HL-60/S4 (cell line): ENCODE measurements around the gene NEMF.
"Not testable (repeated sequence)": the region's sequence is repeated elsewhere in the genome, so short reads cannot be mapped to it uniquely, and the experiment has no call there.

Experiments
- in situ Hi-C: fragments of 300-500 bp; cut with MboI; formaldehyde crosslinking; loops from 2 replicates; pipeline ENCODE4 v1.14.3; 2022; ENCODE audit warnings: low sequenced_read_pairs

Gene NEMF

GRCh38 chr14:49761839-49762551, 90.6 kb downstream of the NEMF start:
- in situ Hi-C loops: no loop called here

DNA sequence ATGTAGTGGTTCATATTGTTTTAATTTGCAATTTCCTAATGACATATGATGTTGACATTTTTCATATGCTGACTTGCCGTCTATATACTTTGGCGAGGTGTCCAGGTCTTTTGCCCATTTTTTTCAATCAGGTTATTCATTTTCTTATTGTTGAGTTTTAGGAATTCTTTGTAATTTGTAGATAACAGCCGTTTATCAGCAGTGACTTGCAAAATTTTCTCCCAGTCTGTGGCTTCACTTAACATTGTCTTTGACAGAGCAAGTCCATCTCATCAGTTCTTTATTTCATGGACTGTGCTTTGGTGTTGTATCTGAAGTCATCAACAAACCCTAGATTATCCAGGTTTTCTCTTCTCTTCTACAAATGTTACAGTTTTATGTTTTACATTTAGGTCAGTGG, 97.2 kb downstream of the NEMF start:
- in situ Hi-C loops: no loop called here

DNA sequence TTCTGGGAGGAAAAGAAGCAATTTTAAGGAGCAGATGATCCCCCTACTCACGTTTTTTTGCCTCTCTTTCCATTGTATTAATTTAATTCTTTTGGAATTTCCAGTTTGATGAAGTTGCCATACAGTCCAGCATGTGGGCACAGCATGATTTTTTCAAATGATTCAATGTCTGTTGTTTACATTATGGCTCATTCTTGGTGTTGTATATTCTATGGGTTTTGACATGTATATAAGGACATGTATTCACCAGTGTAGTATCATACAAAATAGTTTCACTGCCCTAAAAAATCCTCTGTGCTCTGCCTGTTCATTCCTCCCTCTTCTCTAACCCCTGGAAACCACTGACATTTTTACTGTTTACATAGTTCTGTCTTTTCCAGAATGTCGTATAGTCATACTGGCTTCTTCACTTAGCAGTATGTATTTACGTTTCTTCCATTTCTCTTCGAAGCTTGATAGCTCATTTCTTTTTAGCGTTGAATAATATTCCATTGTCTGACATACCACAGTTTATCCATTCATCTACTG, 98.0 kb downstream of the NEMF start:
- in situ Hi-C loops: no loop called here

- in situ Hi-C loops: not testable (repeated sequence)
Measured at GRCh38 chr14:49746476-49746875, 106.1 kb downstream of the NEMF start.

- in situ Hi-C loops: no loop called here
Measured at GRCh38 chr14:49745191-49745590, 107.4 kb downstream of the NEMF start.

DNA sequence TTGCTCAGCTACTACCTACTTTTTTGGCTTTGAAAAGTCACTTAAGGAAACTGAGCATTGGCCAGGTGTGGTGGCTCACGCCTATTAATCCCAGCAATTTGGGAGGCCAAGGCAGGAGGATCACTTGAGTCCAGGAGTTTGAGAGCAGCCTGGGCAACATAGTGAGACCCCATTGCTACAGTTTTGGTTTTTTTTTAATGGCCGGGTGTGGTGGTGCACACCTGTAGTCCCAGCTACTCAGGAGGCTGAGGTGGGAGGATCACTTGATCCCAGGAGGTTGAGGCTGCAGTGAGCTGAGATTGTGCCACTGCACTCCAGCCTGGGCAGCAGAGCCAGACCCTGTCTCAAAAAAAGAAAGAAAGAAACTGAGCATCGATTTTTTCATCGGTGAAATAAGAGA, 116.9 kb downstream of the NEMF start:
- in situ Hi-C loops: not testable (repeated sequence)

DNA sequence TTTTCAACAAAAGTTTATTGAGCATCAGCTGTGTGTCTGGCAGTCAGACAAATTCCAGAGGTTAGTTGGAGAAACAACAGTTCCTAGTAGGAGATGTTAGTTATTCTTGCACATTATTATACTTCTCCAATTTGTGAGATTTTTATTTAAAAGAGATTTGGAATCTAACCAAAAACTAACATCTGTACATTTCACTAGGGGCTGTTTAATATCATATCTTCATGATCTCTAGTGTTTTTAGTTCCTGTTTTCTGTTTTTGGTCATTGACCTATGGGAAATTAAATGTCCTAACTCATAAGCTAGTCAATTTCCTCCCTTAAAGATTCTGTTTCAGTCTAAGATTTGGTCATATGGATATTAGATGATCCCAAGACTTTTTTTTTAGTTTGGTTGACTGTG, 118.8 kb downstream of the NEMF start:
- in situ Hi-C loops: no loop called here

DNA sequence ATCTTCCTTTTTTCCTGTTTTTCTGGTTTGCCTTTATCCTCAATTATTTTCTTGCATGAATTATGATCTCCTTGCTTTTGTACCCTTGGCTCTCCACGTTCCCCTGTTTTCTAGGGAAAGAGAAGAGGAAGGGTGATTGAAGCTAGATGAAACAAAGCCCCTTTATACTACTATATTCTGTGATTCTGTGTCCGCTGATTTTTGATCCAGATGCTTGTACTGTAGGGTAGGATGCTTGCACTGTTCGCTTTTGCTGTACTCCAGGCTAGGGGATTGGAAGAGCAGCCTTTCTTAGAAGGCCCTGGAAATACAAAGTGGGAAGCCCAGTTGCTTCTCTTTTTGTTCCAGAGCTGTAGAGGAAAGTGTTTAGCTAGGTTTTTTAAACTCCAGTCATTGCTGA, 119.7 kb downstream of the NEMF start:
- in situ Hi-C loops: no loop called here
